ENCODE data around the gene HUS1.

HUS1 gene

DNA sequence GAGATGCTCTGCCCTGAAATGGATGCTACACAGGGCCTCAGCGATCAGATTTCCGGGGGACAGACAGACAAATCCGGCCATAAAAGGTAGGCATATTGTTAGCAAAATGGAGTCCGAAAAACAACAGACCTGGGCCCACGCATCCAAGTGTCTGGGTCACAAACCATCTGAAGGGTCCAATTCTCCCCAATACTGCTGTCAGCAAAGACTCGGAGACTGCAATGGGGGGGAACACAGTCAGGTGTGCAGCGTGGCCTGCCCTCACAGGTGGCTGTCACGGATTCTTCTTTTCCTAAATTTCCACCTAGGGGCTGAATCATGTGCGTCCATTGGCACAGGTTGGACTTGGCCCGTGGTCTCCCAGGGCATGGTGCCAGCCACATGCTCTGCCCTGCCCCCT lies 44.1 kb downstream of the HUS1 start:
- Histone ChIP-seq H3K27ac (ENCODE audit: low read depth, low read length) (no peak overlapping the region), H4K20me1 (ENCODE audit: control insufficient read depth, insufficient read depth, low read depth, low read length) (no peaks in the 10 kb centered on the region), H3K36me3 (ENCODE audit: control insufficient read depth, low read length) (no peaks in the 10 kb centered on the region), H3K9me3 (ENCODE audit: control insufficient read depth, insufficient read depth, low read length) (no peaks in the 10 kb centered on the region), H3K4me1 (ENCODE audit: control insufficient read depth, low read length) (peaks cover 20% of the 10 kb centered on the region), H3K4me3 (ENCODE audit: low read length) (no peak overlapping the region), H3K79me2 (ENCODE audit: control insufficient read depth, low read length) (no peaks in the 10 kb centered on the region), H3K27me3 (ENCODE audit: control insufficient read depth, low read length) (peaks cover 9% of the 10 kb centered on the region; the same call in 1 of the 2 replicates), H3K4me2 (ENCODE audit: low read length) (no peak overlapping the region), H3K9me2 (replicated peaks; ENCODE audit: control insufficient read depth, low read length) (no peaks in the 10 kb centered on the region), H3F3A (ENCODE audit: control insufficient read depth, insufficient read depth) (no peaks in the 10 kb centered on the region)
- TF ChIP-seq, protein P1, sequence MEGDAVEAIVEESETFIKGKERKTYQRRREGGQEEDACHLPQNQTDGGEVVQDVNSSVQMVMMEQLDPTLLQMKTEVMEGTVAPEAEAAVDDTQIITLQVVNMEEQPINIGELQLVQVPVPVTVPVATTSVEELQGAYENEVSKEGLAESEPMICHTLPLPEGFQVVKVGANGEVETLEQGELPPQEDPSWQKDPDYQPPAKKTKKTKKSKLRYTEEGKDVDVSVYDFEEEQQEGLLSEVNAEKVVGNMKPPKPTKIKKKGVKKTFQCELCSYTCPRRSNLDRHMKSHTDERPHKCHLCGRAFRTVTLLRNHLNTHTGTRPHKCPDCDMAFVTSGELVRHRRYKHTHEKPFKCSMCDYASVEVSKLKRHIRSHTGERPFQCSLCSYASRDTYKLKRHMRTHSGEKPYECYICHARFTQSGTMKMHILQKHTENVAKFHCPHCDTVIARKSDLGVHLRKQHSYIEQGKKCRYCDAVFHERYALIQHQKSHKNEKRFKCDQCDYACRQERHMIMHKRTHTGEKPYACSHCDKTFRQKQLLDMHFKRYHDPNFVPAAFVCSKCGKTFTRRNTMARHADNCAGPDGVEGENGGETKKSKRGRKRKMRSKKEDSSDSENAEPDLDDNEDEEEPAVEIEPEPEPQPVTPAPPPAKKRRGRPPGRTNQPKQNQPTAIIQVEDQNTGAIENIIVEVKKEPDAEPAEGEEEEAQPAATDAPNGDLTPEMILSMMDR (IDR thresholded peaks at IDR 0.05; ENCODE audit: low read depth, low read length, poor library complexity, severe bottlenecking), result no peak
- TF ChIP-seq EZH2phosphoT487 (IDR thresholded peaks at IDR 0.05; ENCODE audit: borderline replicate concordance, low read length), result no peak

DNA sequence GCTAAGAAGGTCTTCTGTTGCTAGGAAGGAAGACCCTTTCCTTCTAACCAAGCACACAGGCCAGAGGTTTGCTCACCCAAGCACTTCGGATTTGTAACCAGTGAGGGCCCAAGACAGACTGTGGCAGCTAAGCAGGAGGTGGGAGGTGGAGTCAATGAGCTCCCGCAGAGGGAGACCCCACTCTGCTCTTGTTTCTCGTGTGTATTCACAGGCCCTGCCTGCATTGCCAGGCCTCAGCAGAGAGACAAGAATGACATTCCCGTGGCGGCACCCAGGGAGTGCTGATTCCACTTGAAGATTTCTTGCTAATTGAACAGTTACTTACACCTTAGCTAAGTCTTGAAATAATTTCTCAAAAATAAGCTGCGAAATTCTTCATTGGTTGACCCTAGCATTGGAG lies 44.6 kb downstream of the HUS1 start:
- H3K4me3 ChIP-seq (ENCODE audit: low read length), result no peak overlapping the region
- no peaks in the 10 kb centered on the region for H3K36me3 ChIP-seq (ENCODE audit: control insufficient read depth, low read length)
- TF ChIP-seq, protein P1 (IDR thresholded peaks at IDR 0.05; ENCODE audit: low read depth, low read length, poor library complexity, severe bottlenecking), result no peak
- no peak overlapping the region for H3K4me2 ChIP-seq (ENCODE audit: low read length)
- H3K27ac ChIP-seq (ENCODE audit: low read depth, low read length), result no peak overlapping the region
- no peaks in the 10 kb centered on the region for H3K9me3 ChIP-seq (ENCODE audit: control insufficient read depth, insufficient read depth, low read length)
- H4K20me1 ChIP-seq (ENCODE audit: control insufficient read depth, insufficient read depth, low read depth, low read length), result no peaks in the 10 kb centered on the region
- peaks cover 9% of the 10 kb centered on the region; the same call in 1 of the 2 replicates for H3K27me3 ChIP-seq (ENCODE audit: control insufficient read depth, low read length)
- H3F3A ChIP-seq (ENCODE audit: control insufficient read depth, insufficient read depth), result no peaks in the 10 kb centered on the region
- no peaks in the 10 kb centered on the region for H3K79me2 ChIP-seq (ENCODE audit: control insufficient read depth, low read length)
- peaks cover 20% of the 10 kb centered on the region for H3K4me1 ChIP-seq (ENCODE audit: control insufficient read depth, low read length)
- no peaks in the 10 kb centered on the region for H3K9me2 ChIP-seq (replicated peaks; ENCODE audit: control insufficient read depth, low read length)

DNA sequence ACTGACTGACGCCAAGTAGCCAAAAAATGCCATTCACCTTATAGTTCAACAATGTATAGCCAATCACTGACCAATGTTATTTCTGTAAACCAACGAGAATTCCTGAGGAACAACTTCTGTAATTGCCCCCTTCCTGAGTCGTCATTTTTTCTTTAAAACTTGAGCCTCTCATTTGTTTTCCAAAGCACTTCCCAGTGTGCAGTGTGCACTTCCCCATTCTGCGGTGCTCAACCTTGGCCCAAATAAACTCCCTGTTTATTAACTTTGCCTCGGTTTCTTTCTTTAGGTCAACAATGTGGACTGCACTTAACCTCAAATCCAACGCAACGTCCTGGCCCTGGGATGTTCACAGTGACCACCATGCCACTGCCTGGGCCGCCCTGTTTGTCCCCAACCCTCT lies 46.2 kb downstream of the HUS1 start:
- H3K9me3 ChIP-seq (ENCODE audit: control insufficient read depth, insufficient read depth, low read length), result no peaks in the 10 kb centered on the region
- no peak overlapping the region for H3K27ac ChIP-seq (ENCODE audit: low read depth, low read length)
- no peaks in the 10 kb centered on the region for H3F3A ChIP-seq (ENCODE audit: control insufficient read depth, insufficient read depth)
- no peaks in the 10 kb centered on the region for H3K9me2 ChIP-seq (replicated peaks; ENCODE audit: control insufficient read depth, low read length)
- H4K20me1 ChIP-seq (ENCODE audit: control insufficient read depth, insufficient read depth, low read depth, low read length), result no peaks in the 10 kb centered on the region
- H3K4me1 ChIP-seq (ENCODE audit: control insufficient read depth, low read length), result peaks cover 19% of the 10 kb centered on the region
- H3K36me3 ChIP-seq (ENCODE audit: control insufficient read depth, low read length), result no peaks in the 10 kb centered on the region
- H3K4me2 ChIP-seq (ENCODE audit: low read length), result no peak overlapping the region
- TF ChIP-seq, protein P1 (IDR thresholded peaks at IDR 0.05; ENCODE audit: low read depth, low read length, poor library complexity, severe bottlenecking), result no peak
- TF ChIP-seq EZH2phosphoT487 (IDR thresholded peaks at IDR 0.05; ENCODE audit: borderline replicate concordance, low read length), result no peak
- no peak overlapping the region for H3K4me3 ChIP-seq (ENCODE audit: low read length)
- peaks cover 13% of the 10 kb centered on the region for H3K27me3 ChIP-seq (ENCODE audit: control insufficient read depth, low read length)
- H3K79me2 ChIP-seq (ENCODE audit: control insufficient read depth, low read length), result no peaks in the 10 kb centered on the region
